Pancreas (tissue), 10 donors: ENCODE results near the gene LRRC49. TPM values are rescaled to one million over a fixed set of nuclear protein-coding genes. Genes with fewer than 3 reads are reported as not detected.
"Not testable (repeated sequence)": the region's sequence is repeated elsewhere in the genome, so short reads cannot be mapped to it uniquely, and the experiment has no call there.

Source experiments
- ATAC-seq, 4 donors: fragments of 200-7000 bp; cut with Tn5 transposase; one replicate each; pipeline versions ENCODE4 v1.8.0 to v1.9.1; 2020; ENCODE audit warnings: mild to moderate bottlenecking in 4 of 4, moderate library complexity in 4 of 4
- DNase-seq, 6 donors: peaks; one replicate each; pipeline ENCODE4 v3.0.0-alpha.2; 2020
- FAIRE-seq: peaks from 2 replicates; lab custom pipeline; 2012; peaks lifted over from hg19 to GRCh38; lab: Jason Lieb, UNC
- H3K27ac ChIP-seq, 4 donors: fragments of 200-600 bp; sonication (generic); 1 replicate in 3 of 4; 2 replicates in 1 of 4; pipeline versions ENCODE4 v1.5.0 to v1.8.0; 2020
- H3K27me3 ChIP-seq, 4 donors: fragments of 200-600 bp; one replicate each; pipeline ENCODE4 v1.8.0; 2021
- H3K36me3 ChIP-seq, 3 donors: fragments of 200-600 bp; sonication (generic) in 1 of 3; one replicate each; pipeline versions ENCODE4 v1.5.0 to v1.8.0; 2020 to 2021
- H3K4me1 ChIP-seq, 3 donors: fragments of 200-600 bp; one replicate each; pipeline ENCODE4 v1.8.0; 2021
- H3K4me3 ChIP-seq, 4 donors: fragments of 200-600 bp; sonication (generic) in 2 of 4; one replicate each; pipeline versions ENCODE4 v1.5.0 to v1.8.0; 2020 to 2021
- H3K9me3 ChIP-seq, 4 donors: fragments of 200-600 bp; one replicate each; pipeline ENCODE4 v1.8.0; 2021
- CTCF ChIP-seq, 4 donors: fragments of 200-600 bp; sonication (generic) in 3 of 4; IDR thresholded peaks; one replicate each; pipeline versions ENCODE4 v1.5.0 to v1.8.0; 2021; ENCODE audit warnings: antibody characterized with exemption in 4 of 4
- WGBS, 2 donors: extraction: QIAGEN DNeasy Blood & Tissue Kit; methylation state at CpG; one replicate each; pipeline ENCODE4 v1.1.7; 2013; 5-methylcytosine and 5-hydroxymethylcytosine counted together
- intact Hi-C, 3 donors: fragments of 100-400 bp; cut with DNase I; formaldehyde crosslinking; loops; one replicate each; pipeline versions ENCODE4 v1.11.1 to v1.14.2; 2022
- polyA plus RNA-seq, 2 donors: library from polyadenylated mRNA; stranded (reverse); fragments of 200-250 nt; gene quantifications; one replicate each; pipeline ENCODE4 v1.2.3, GENCODE V29; 2013
- total RNA-seq, 6 donors: library from RNA; stranded (reverse); fragmentation: NEBNext Ultra II Directional in 4 of 6; extraction: Animal tissue kit (Norgen Biotek cat#: 25700) in 4 of 6; gene quantifications; one replicate each; pipeline versions ENCODE4 v1.2.1 to v1.2.4, GENCODE V29; 2021 to 2023
- donor health status: healthy with polysubstance abuse.
- donor health status: DM: no; HTN: no; CAD: no; lungs with moderate emphysema.
- donor health status: DM: no; HTN: no; CAD: no.
- donor health status: control.
- donor health status: control.
- donor health status: Bipolar disorder and iron deficiency.
- donor health status: DM: yes; HTN: yes; CAD: no.
- donor health status: DM: no; HTN: no; CAD: no.
- donor health status: DM: no; HTN: no; CAD: no.
- donor health status: DM: yes; HTN: yes; CAD: no.

The LRRC49 gene
- total and polyA plus RNA-seq, 8 donors, result 1.7 to 6.4 (median 4.0) TPM

GRCh38 chr15:70856177-70856883 lies 36.3 kb upstream of the LRRC49 start:
- Histone ChIP-seq H3K4me3 (no peak overlapping the region), H3K36me3 (no peaks in the 10 kb centered on the region), H3K27ac (no peak overlapping the region), H3K4me1 (no peaks in the 10 kb centered on the region), H3K9me3 (no peaks in the 10 kb centered on the region), H3K27me3 (no peaks in the 10 kb centered on the region)
- WGBS, 2 donors, result 65 to 69% methylated on average over 7 of the region's 7 CpGs
- FAIRE-seq (no peak), DNase-seq (no peak), ATAC-seq (no peak)
- intact Hi-C loops, result no loop called here
- TF ChIP-seq CTCF (IDR thresholded peaks at IDR 0.05), result no peak

DNA sequence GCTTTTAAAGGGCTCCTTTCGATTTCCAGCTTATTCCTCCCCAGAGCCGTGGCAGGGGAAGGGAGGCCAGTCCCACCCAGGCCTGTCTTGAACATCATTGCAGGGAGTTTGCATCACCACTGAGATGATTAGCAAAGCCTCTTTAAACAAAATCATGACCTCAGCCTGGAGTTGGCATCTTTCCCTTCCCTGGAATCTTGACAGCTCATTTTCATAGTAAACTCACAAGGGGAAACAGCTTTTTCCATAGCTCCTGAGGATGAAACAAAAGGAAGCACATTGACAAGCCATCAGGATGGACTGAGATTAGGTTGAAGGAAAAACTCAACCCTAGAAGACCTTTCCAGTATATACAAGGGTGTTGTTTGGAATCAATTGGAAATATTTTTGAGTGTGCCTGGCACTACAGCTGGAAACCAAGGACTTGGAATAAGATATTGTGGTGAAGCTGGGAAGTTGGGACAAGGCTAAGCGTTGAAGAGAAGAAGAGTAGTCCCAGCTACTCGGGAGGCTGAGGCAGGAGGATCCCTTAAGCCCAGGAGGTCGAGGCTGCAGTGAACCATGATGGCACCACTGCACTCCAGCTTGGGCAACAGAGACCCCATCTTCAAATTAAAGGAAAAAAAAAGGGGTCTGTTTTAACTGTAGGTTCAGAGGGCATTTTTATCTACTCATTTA lies 35.6 kb upstream of the LRRC49 start:
- peak in 3 of 4 donors; percentile 13 to 61 (median 25) for ATAC-seq
- H3K9me3 ChIP-seq, result no peaks in the 10 kb centered on the region
- DNase-seq, result peak in 2 of 6 donors; percentile 32 to 61
- no peaks in the 10 kb centered on the region for H3K36me3 ChIP-seq
- no peak for FAIRE-seq
- no peak for TF ChIP-seq CTCF (IDR thresholded peaks at IDR 0.05)
- H3K4me3 ChIP-seq, result no peak overlapping the region
- intact Hi-C loops, result no loop called here
- no peaks in the 10 kb centered on the region for H3K4me1 ChIP-seq
- H3K27ac ChIP-seq, result no peak overlapping the region
- WGBS, 2 donors, result 63% methylated on average over 5 of the region's 5 CpGs
- no peaks in the 10 kb centered on the region for H3K27me3 ChIP-seq

- Histone ChIP-seq H3K4me1 (no peaks in the 10 kb centered on the region), H3K27ac (no peak overlapping the region), H3K4me3 (no peak overlapping the region), H3K27me3 (no peaks in the 10 kb centered on the region), H3K9me3 (no peaks in the 10 kb centered on the region), H3K36me3 (no peaks in the 10 kb centered on the region)
- intact Hi-C loops, result no loop called here
- FAIRE-seq (no peak), DNase-seq (no peak), ATAC-seq (no peak)
- no peak for TF ChIP-seq CTCF (IDR thresholded peaks at IDR 0.05)
- WGBS, 2 donors, result 61 to 73% methylated on average over 3 of the region's 3 CpGs
Observed at GRCh38 chr15:70857562-70858285, 34.9 kb upstream of the LRRC49 start.

- H3K27me3 ChIP-seq, intact Hi-C loops, H3K36me3 ChIP-seq, FAIRE-seq, H3K4me1 ChIP-seq, H3K4me3 ChIP-seq, H3K9me3 ChIP-seq, H3K27ac ChIP-seq, ATAC-seq: not testable (repeated sequence)
- peak in 1 of 6 donors; percentile 54 for DNase-seq
- 78 to 82% methylated on average over 9 of the region's 9 CpGs for WGBS, 2 donors
Observed at GRCh38 chr15:70858614-70859321, 33.9 kb upstream of the LRRC49 start.

DNA sequence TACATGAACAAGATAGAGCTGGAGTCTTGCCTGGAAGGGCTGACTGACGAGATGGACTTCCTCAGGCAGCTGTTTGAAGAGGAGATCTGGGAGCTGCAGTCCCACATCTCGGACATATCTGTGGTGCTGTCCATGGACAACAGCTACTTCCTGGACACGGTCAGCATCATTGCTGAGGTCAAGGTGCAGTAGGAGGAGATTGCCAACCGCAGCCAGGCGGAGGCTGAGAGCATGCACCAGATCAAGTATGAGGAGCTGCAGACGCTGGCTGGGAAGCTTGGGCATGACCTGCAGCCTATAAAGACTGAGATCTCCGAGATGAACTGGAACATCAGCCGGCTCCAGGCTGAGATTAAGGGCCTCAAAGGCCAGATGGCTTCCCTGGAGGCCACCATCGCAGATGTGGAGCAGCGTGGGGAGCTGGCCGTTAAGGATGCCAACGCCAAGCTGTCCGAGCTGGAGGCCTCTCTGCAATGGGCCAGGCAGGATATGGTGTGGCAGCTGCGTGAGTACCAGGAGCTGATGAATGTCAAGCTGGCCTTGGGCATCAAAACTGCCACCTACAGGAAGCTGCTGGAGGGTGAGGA lies 33.2 kb upstream of the LRRC49 start:
- H3K36me3 ChIP-seq, result no peaks in the 10 kb centered on the region
- H3K4me1 ChIP-seq, result no peaks in the 10 kb centered on the region
- WGBS, 2 donors, result 74 to 78% methylated on average over 14 of the region's 14 CpGs
- FAIRE-seq (no peak), DNase-seq (no peak), ATAC-seq (no peak)
- no peak for TF ChIP-seq CTCF (IDR thresholded peaks at IDR 0.05)
- no peak overlapping the region for H3K27ac ChIP-seq
- intact Hi-C loops, result no loop called here
- H3K9me3 ChIP-seq, result no peaks in the 10 kb centered on the region
- H3K27me3 ChIP-seq, result no peaks in the 10 kb centered on the region
- H3K4me3 ChIP-seq, result no peak overlapping the region
